Common myeloid progenitor, CD34-positive (primary cell): Measurements from ENCODE around the gene ANKRD13D.

ENCODE experiments used
- CTCF ChIA-PET: fragments of 350-600 bp; sonication (Branson Sonifier 250); formaldehyde crosslinking; loops from one replicate; lab custom pipeline; 2021; ENCODE audit warnings: antibody characterized with exemption; lab: Charles Lee
- POLR2A ChIA-PET: fragments of 350-600 bp; sonication (Branson Sonifier 250); formaldehyde crosslinking; loops from one replicate; lab custom pipeline; 2021; ENCODE audit warnings: antibody characterized with exemption; lab: Charles Lee
- DNase-seq, 3 donors: peaks; one replicate each; pipeline versions ENCODE4 v3.0.0 to v3.0.0-alpha.2; 2013
- H3K27ac ChIP-seq, 2 experiments: 1 replicate in 1 of 2; 2 replicates in 1 of 2; pipeline ENCODE4 v1.7.0; 2013; ENCODE audit warnings: inconsistent platforms in 2 of 2, low read length in 2 of 2, mild to moderate bottlenecking in 2 of 2, low read depth in 1 of 2, moderate library complexity in 1 of 2; ENCODE audit not compliant: severe bottlenecking in 2 of 2, insufficient read depth in 1 of 2, poor library complexity in 1 of 2
- H3K27me3 ChIP-seq, 5 experiments: replicated peaks in 2 of 5; 1 replicate in 3 of 5; 2 replicates in 2 of 5; pipeline versions ENCODE4 v1.6.1 to v1.7.0; 2013; ENCODE audit warnings: low read length in 4 of 5, mild to moderate bottlenecking in 2 of 5, moderate library complexity in 2 of 5, inconsistent platforms in 1 of 5; ENCODE audit not compliant: insufficient read depth in 5 of 5, control insufficient read depth in 4 of 5
- H3K36me3 ChIP-seq, 4 experiments: 1 replicate in 2 of 4; 2 replicates in 2 of 4; pipeline versions ENCODE4 v1.6.1 to v1.7.0; 2013; ENCODE audit warnings: low read length in 3 of 4, control low read depth in 1 of 4, mild to moderate bottlenecking in 1 of 4; ENCODE audit not compliant: control insufficient read depth in 4 of 4, insufficient read depth in 4 of 4
- H3K4me1 ChIP-seq, 4 experiments: 1 replicate in 3 of 4; 2 replicates in 1 of 4; pipeline versions ENCODE4 v1.6.1 to v1.7.1; 2013; ENCODE audit warnings: low read length in 3 of 4, mild to moderate bottlenecking in 3 of 4, control low read depth in 1 of 4, inconsistent platforms in 1 of 4, moderate library complexity in 1 of 4; ENCODE audit not compliant: control insufficient read depth in 4 of 4, insufficient read depth in 4 of 4; ENCODE audit errors: control extremely low read depth in 1 of 4
- H3K4me3 ChIP-seq, 7 experiments: 1 replicate in 4 of 7; 2 replicates in 3 of 7; pipeline versions ENCODE4 v1.5.1 to v1.7.0; 2013; ENCODE audit warnings: mild to moderate bottlenecking in 7 of 7, low read length in 6 of 7, moderate library complexity in 6 of 7, inconsistent platforms in 2 of 7, low read depth in 2 of 7, control low read depth in 1 of 7; ENCODE audit not compliant: insufficient read depth in 4 of 7, control insufficient read depth in 1 of 7; ENCODE audit errors: extremely low read depth in 1 of 7
- H3K9me3 ChIP-seq, 5 experiments: 1 replicate in 4 of 5; 2 replicates in 1 of 5; pipeline versions ENCODE4 v1.6.1 to v1.7.1; 2013; ENCODE audit warnings: low read length in 4 of 5, mild to moderate bottlenecking in 2 of 5, inconsistent platforms in 1 of 5, low read depth in 1 of 5, moderate library complexity in 1 of 5; ENCODE audit not compliant: control insufficient read depth in 4 of 5, insufficient read depth in 2 of 5; ENCODE audit errors: control extremely low read depth in 1 of 5
- WGBS: methylation state at CpG from one replicate; pipeline ENCODE4 v1.1.5; 2013; ENCODE audit not compliant: insufficient coverage; 5-methylcytosine and 5-hydroxymethylcytosine counted together

Gene ANKRD13D

DNA sequence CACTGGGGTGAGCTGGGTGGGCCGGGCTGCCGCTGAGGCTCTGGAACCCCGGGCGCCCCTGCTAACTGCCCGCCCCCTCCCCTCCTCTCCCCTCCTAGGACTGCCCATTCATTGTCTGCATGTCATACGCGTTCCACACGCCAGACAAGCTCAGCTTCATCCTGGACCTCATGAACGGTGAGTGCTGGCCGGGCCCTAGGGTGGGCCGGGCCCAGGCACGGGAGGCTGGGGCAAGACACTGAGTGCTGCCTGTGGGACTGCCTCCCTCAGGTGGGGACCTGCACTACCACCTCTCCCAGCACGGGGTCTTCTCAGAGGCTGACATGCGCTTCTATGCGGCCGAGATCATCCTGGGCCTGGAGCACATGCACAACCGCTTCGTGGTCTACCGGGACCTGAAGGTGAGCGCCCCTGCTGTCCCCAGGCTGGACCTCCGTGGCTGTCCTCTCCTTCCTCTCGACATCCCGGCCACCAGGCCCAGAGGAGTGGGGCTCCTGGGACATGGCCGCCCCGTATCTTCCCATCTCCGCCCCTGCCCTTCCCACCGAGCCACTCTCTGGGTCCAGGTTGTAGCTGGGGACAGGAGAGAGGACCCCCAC, 7.5 kb upstream of the ANKRD13D start:
- no peak for DNase-seq
- Histone ChIP-seq H3K4me1 (peaks cover 0 to 99% (median 98%) of the 10 kb centered on the region in 4 experiments), H3K27ac (peak overlapping the region; percentile 96 to 97)

GRCh38 chr11:67282155-67282875, 6.8 kb upstream of the ANKRD13D start:
- WGBS, result 86% methylated on average over 13 of the region's 20 CpGs
- peak overlapping the region; percentile 50 to 97 for H3K27ac ChIP-seq
- ChIA-PET POLR2A (interaction anchor here (1.2 to 1.4 kb wide), 2 partner anchors 11 to 35 kb away, joined by 3 to 5 read pairs; no protein-coding TSS in a partner anchor), CTCF (interaction anchor here (1.2 to 6.5 kb wide), 6 partner anchors 12 to 100 kb away, joined by 3 to 63 read pairs (median 6); partner anchors contain the start of genes GRK2 and SSH3)
- H3K9me3 ChIP-seq, result no peaks in the 10 kb centered on the region
- H3K4me3 ChIP-seq, result no peak overlapping the region
- peaks cover 7 to 95% (median 67%) of the 10 kb centered on the region in 4 experiments for H3K36me3 ChIP-seq
- no peak for DNase-seq
- H3K27me3 ChIP-seq, result no peaks in the 10 kb centered on the region
- peaks cover 0 to 99% (median 98%) of the 10 kb centered on the region in 4 experiments for H3K4me1 ChIP-seq

More for the DNA sequence above, 7.5 kb upstream of the ANKRD13D start:
- ChIA-PET POLR2A (interaction anchor here (1.2 to 1.4 kb wide), 2 partner anchors 12 to 36 kb away, joined by 3 to 5 read pairs; no protein-coding TSS in a partner anchor), CTCF (interaction anchor here (1.4 to 6.5 kb wide), 2 partner anchors 11 to 18 kb away, joined by 3 to 63 read pairs; no protein-coding TSS in a partner anchor)
- no peaks in the 10 kb centered on the region for H3K27me3 ChIP-seq
- H3K9me3 ChIP-seq, result no peaks in the 10 kb centered on the region
- H3K4me3 ChIP-seq, result no peak overlapping the region
- WGBS, result 93% methylated on average over 25 of the region's 27 CpGs
- H3K36me3 ChIP-seq, result peaks cover 7 to 89% (median 67%) of the 10 kb centered on the region in 4 experiments

DNA sequence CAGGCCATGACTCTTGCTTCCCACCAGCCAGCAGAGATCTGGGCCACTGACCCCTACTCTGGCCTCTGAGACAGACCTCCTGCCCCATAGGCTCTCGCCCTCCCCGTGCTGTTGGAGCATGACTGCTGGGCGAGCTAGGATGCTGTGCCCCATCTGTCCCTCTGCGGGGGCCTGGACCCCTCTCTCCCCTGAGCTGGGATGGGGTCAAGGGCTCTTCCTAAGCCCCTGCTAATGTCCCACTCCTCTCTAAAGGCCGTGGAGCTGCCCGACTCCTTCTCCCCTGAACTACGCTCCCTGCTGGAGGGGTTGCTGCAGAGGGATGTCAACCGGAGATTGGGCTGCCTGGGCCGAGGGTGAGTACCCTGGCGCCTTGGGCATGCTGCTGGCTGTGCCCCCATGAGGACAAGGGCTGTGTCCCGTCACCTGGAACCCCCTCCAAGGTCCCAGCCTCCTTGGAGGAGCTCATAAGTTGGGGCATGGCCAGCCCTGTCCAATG, 6.2 kb upstream of the ANKRD13D start:
- WGBS, result 93% methylated on average over 9 of the region's 11 CpGs
- POLR2A ChIA-PET, result interaction anchor here (0.7 to 1.4 kb wide), 3 partner anchors 11 to 35 kb away, joined by 3 to 5 read pairs (median 3); partner anchors contain the start of gene GRK2
- Histone ChIP-seq H3K9me3 (no peaks in the 10 kb centered on the region), H3K4me3 (no peak overlapping the region), H3K36me3 (peaks cover 7 to 98% (median 67%) of the 10 kb centered on the region in 4 experiments), H3K4me1 (peaks cover 0 to 100% (median 100%) of the 10 kb centered on the region in 4 experiments), H3K27me3 (no peaks in the 10 kb centered on the region), H3K27ac (peak overlapping the region; percentile 50 to 97)
- no peak for DNase-seq
- CTCF ChIA-PET, result interaction anchor here (1.2 to 6.5 kb wide), 7 partner anchors 12 to 100 kb away, joined by 3 to 63 read pairs (median 5); partner anchors contain the start of genes GRK2 and SSH3

- POLR2A ChIA-PET, result interaction anchor here (0.7 to 1.3 kb wide), 4 partner anchors 17 to 34 kb away, joined by 3 to 7 read pairs (median 3); partner anchors contain the start of gene GRK2
- H3K36me3 ChIP-seq, result peaks cover 7 to 92% (median 67%) of the 10 kb centered on the region in 4 experiments
- no peak for DNase-seq
Measured at GRCh38 chr11:67283481-67283963, 5.6 kb upstream of the ANKRD13D start.

DNA sequence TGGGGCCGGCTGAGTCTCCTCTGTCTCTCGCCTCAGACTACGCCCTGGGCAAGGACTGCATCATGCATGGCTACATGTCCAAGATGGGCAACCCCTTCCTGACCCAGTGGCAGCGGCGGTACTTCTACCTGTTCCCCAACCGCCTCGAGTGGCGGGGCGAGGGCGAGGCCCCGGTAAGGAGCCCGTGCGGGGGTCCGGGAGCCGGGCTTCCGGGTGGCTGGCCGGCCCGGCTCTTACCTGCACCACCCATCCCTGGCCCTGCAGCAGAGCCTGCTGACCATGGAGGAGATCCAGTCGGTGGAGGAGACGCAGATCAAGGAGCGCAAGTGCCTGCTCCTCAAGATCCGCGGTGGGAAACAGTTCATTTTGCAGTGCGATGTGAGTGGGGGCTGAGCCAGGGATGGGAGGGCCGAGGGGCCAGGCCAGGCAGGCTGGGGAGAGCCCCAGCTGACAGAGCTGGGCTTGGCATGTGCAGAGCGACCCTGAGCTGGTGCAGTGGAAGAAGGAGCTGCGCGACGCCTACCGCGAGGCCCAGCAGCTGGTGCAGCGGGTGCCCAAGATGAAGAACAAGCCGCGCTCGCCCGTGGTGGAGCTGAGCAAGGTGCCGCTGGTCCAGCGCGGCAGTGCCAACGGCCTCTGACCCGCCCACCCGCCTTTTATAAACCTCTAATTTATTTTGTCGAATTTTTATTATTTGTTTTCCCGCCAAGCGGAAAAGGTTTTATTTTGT, 4.1 kb upstream of the ANKRD13D start:
- H3K4me1 ChIP-seq, result peaks cover 0 to 93% (median 91%) of the 10 kb centered on the region in 4 experiments
- ChIA-PET CTCF (interaction anchor here (1.0 to 6.5 kb wide), 3 partner anchors 9 to 21 kb away, joined by 3 to 63 read pairs (median 4); no protein-coding TSS in a partner anchor), POLR2A (interaction anchor here (1.1 to 7.7 kb wide), 3 partner anchors 7 to 32 kb away, joined by 3 to 211 read pairs (median 7); no protein-coding TSS in a partner anchor)
- H3K4me3 ChIP-seq, result peak overlapping the region in 2 of 7 experiments; percentile 23 to 26
- peak in 1 of 3 donors; percentile 47 for DNase-seq
- no peaks in the 10 kb centered on the region for H3K27me3 ChIP-seq
- 90% methylated on average over 30 of the region's 45 CpGs for WGBS
- peak overlapping the region; percentile 25 to 97 for H3K27ac ChIP-seq
- H3K9me3 ChIP-seq, result no peaks in the 10 kb centered on the region
- H3K36me3 ChIP-seq, result peaks cover 6 to 77% (median 57%) of the 10 kb centered on the region in 4 experiments

More at GRCh38 chr11:67283481-67283963, 5.6 kb upstream of the ANKRD13D start:
- 83% methylated on average over 12 of the region's 13 CpGs for WGBS
- H3K27ac ChIP-seq, result peak overlapping the region; percentile 50 to 97
- H3K4me1 ChIP-seq, result peaks cover 0 to 100% (median 99%) of the 10 kb centered on the region in 4 experiments
- H3K4me3 ChIP-seq, result no peak overlapping the region
- CTCF ChIA-PET, result interaction anchor here (1.2 to 6.5 kb wide), 7 partner anchors 13 to 99 kb away, joined by 3 to 63 read pairs (median 5); partner anchors contain the start of genes GRK2 and SSH3
- no peaks in the 10 kb centered on the region for H3K9me3 ChIP-seq
- H3K27me3 ChIP-seq, result no peaks in the 10 kb centered on the region
